ENCODE results near the gene ABHD15.

- TF ChIP-seq POLR2A (IDR thresholded peaks at IDR 0.05) (no peak), CTCF (IDR thresholded peaks at IDR 0.05) (no peak)
These were observed 8.1 kb upstream of the ABHD15 start for GRCh38 chr17:29574732-29575510.
